HCEC 1CT (cell line): Measurements from ENCODE around the gene KCNMA1.

Experiments
- DNase-seq: peaks from one replicate; pipeline ENCODE4 v3.0.0-alpha.2; 2017

The KCNMA1 gene

DNA sequence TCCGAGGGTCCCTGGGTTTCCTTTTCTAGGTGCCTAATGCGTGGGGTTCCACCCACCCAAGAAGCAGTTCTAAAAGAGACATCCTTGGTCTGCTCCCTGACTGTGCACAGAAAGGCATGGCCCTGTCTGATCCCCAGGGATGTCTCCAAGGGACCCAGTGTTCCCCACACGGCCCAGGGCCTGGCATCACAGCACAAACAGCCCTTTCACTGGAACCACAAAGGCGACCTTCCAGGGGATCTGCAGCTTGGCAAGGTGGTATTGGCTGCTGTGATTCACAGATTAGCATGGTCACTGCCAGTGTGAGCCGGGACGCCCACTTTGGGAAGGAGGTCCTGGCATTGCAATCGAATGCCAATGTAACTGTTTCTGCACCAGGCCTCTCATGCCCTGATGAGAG is 6.4 kb downstream of the KCNMA1 start:
- no peak for DNase-seq

DNA sequence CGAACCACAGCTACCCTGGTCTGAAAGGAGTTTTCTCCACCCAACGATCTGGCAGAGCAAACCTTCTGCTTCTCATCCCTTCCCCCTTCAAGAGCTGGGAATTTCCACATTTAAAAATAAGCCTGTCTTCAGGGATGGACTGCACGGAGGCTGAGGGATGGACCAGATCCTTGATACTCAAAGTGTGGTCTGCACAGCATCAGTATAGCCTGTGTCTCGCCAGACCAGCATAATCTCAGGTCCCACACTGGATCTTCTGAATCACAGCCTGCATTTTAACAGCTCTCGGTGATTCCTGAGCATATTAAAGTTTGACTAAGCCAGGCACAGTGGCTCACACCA is 7.1 kb downstream of the KCNMA1 start:
- no peak for DNase-seq

DNA sequence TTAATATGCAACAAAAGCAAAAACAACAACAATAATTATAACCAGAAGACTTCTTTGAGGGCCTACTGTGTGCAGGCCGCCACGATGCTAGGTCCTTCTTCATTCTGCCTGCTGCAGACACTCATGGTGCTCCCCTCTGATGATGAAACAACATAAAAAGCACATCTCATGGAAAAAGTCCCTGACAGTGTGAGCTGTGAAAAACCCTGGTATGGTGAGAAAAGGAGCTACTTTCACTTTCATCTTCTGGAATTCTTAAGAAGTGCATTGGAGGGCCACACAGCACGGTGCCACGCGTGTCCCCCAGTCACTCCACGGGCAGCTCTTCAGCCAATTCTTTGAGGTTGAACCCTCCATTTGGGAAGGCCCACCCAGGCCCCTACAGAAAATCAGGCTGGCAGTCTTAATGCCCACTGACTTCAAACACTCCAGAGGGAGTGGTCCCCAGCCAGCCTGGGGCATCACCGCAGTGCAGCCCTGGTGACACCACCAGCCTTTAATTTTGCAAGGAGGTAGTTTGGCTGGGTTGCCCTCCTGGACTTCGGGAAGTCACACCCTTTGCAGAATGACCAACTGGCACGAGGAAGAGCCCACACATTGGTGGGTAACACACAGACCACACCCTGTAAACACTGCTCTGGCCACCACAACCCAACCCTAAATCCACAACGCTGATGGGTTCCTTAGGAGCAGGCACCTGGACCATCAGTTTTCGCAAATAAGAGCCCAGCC is 7.7 kb downstream of the KCNMA1 start:
- no peak for DNase-seq

DNA sequence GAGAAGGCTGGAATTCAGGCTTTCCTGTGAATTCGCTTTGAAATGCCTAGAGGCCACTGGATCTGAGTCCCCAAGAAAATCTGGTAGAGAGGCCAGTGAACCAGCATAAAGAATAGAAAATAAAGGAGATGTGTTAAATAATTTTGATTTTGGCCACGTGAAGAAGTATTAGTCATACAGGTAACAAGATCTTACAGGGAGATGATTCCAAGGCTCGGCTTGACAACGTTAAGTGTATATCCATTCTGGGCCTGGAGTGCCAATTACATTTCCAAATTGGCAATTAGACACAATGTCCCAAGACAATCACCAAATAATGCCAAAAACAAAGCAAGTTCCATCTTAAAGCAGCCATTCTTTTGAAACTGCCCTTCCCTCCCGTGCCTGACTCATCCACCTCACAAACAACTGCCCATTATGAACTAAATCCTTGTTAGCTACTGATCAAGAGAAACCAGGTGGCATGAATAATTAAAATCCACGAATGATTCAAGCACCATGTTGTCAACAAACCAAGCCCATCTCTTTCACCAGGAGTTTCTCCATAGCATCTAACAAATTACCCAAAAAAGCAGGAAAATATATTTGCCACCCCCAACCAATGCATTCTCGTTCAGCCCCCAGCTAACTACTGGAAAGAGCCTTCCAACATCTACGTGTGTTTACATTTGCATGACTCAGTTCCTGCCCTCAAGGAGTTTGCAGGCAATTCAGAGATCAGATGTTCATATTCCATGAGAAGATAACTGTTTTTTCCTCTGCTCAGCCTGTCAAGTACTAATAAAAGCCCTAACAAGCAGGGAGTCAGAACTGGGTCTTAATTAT is 8.5 kb downstream of the KCNMA1 start:
- peak; percentile 70 for DNase-seq

DNA sequence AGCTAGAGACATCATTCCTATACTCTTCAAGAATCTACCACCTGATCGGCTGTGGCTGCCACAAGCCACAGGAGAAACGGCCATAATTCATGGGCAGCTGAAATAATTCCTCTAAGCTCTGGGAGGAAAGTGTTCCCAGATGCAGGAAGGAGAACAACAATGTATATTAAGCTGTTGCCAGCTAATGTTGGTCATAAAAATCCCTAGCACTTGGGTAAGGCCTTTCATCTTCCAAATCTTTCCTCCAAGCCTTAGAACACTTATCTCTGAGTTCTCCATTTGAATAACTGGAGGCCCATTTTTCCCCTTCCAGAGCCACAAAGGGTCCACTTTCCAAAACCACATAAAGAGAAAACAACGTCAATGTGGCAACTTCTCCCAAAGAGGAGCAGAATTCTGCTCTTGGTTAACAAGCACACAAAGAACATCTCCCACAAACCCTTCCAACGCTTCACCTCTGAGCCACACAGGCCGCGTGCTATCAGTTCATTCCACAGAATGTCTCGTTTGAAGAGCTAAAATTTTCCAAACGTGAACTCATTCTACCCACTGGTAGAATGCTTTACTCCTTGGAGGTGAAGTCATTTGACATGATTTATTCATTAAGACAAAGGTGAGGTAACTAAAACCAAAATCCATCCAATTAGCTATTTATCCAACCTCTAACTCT is 11.2 kb downstream of the KCNMA1 start:
- DNase-seq: peak; percentile 28

DNA sequence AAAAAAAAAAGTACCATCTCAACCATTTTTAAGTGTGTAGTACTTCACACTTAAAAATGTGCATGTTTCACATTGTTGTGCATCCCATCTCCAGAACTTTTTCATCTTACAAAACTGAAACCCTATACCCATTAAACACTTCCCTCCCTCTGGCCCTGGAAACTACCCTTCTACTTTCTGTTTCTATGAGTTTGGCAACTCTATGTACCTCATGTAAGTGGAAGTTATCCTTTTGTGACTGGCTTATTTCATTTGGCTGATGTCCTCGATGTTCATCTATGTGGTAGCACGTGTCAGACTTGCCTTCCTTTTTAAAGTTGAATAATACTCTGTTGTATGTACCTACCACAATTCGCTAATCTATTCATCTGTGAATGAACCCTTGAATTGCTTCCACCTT is 12.2 kb downstream of the KCNMA1 start:
- DNase-seq: no peak

DNA sequence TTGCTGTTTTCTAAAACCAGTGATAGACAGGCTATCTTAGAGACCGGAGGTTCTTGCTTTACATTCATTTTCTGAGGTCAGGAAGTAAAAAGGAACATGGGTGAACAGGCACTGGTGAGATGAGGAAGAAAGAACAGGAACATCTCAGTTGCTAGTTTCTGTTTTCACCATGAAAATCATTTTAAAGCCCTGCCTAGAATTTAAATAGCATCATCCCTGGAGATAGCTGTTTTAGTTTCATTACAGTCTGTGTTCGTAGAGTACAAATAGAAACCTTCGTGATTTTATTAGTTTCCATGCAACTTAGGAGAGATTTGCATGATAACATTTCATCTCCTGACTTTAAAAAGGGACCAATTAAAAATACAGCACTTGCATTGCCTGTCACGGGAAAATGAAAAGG is 14.7 kb downstream of the KCNMA1 start:
- no peak for DNase-seq

DNA sequence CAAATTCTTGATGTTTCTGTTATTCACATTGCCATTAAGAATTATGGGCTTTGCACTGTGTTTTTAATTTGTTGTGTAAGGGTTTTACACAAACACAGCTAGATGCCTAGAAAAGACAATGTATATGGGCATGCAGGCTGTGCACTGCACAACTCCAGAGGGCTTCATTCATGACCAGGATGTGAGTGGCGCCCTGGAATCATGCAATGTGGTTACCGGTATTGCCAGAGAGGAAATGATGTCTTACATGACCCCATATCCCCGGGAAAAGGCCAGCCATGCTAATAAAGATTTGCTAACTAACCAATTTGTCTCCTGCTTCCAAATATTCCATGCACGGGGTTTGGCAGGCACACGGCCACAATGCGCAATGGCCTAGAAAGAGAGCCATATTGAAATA is 16.9 kb downstream of the KCNMA1 start:
- peak; percentile 33 for DNase-seq

DNA sequence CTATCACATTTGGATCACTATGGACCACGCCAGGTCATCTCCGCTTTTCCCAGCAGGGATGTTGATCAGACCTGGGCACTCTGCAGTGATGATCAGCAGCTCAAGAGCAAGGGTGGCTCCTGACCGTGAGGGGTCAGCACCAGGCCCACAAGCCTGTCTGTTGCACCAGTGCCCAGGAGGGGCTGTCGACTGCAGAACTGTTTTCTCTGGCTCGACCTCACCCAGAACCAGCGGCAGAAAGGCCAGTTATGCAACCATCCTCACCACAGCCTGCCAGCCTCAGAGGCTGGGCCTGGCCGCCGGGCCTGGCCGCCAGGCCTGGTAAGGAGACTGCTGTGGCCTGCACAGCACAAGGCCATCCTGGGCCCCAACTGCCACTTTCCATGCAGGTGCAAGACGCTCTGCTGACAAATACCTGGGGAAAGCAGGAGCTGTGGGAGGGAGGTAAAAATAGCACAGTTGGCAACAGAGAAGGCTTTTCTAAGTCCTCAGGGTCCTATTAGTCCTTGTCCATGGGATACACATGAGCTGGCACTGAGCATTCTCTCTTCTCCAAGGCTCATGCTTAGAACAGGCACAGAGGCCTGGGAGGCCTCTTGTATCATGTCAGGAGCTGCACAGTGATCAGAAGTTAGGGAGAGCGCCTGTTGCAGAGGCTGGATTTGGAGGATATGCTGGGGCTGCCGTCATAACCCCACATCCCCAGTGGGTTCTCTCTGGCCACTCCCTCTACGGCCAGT is 17.5 kb downstream of the KCNMA1 start:
- DNase-seq: no peak

DNA sequence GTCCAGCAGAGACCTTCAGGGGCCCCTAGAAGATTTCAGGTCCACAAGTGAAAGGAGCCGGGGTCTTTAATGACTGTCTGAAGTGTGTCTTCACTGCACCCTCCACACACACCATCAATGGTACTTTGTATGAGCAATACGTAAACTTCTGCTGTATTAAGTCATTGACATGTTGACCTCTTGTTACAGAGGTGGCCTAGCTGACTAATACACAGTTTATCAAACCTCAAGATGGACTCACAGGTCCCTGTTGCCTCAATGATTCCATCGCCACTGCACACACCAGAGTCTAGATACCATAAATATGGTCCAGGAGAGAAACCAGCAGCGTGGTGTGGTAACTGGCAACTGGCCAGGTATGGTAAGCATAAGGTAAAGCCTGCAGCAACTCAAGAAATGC is 19.5 kb downstream of the KCNMA1 start:
- peak; percentile 27 for DNase-seq

DNA sequence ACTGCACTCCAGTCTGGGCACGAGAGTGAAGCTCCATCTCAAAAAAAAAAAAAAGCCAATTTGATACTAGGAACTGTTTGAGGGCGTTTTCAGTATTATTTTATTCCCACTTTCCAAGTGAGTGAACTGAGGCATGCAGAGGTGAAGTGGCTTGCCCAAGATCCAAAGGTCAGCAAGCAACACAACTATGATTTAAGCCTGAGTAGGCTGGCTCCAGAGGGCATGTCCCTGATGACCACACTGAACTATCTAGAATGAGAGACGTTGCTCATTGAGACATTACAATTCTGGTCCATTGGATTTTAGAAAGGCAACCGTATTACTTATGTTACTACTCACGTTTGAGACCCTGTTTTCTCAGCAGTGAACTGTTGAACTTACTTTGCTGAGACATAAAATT is 20.8 kb downstream of the KCNMA1 start:
- DNase-seq: no peak

DNA sequence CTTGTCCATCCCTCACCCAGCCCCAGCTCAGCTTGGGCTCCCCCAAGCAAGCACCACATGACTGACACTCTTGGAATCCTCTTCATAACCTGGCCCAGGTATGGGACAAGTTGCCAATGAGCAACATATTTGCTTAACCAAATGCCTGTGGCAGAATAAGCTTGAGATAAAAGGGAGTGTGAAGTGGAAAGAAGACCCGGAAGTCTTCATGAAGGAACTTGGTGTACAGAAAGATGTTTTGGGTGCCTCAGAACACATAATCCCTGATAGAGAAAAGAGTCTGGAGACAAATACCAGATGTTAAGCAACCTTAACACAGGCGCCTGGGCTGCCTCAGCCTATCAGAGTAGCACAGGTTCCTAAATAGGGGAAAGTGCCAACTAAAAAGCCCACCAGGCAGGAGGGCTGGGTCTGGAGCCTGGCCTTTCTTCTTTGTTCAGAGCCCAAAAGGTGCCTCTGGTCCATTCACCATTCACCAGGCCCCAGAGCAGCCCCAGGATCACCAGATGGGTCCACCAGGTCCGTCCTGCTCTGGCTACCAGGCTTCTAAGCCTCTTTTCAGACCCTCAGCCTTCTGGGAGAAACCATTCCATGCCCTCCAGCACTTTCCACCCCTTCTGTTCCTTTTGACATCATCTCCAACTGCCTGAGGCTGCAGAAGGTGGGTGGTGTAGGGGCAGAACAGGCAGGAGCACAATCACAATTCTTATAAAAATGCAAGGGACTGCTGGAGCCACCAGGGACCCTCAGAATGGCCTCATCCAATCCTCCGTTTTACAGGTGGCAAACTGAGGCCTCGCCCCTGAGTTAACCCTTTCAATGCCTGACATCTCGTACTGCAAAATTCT is 22.6 kb downstream of the KCNMA1 start:
- DNase-seq: no peak

DNA sequence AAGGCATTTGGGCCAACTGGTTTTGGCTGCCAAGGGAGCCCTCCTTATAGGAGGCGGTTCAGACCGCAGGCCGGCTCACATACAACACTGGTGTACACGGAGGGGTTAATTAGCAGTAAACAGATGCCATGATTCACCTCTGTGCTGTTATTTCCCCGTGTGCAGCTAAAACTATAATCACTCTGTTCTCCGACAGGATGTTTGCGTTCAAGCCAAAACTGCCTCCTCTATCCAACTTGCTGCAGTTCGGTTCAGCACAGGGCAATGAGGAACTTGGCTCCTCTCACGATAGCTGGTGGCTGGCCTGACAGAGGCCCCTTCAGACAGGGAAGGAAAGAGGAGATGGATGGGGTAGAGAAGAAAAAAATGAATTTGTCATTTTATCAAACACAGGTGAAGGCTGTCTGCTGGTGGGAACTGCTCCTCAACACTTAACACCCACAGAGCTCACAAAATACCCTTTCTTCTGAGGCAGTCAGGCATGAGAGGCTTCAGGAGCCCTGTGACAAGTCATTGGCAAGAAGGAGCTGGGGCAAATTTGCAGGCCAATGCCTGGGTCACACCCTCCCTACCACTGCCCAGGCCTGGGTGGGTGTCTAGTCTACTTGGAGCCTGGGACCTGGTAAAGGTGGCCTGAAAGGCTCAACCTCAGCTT is 24.0 kb downstream of the KCNMA1 start:
- no peak for DNase-seq

DNA sequence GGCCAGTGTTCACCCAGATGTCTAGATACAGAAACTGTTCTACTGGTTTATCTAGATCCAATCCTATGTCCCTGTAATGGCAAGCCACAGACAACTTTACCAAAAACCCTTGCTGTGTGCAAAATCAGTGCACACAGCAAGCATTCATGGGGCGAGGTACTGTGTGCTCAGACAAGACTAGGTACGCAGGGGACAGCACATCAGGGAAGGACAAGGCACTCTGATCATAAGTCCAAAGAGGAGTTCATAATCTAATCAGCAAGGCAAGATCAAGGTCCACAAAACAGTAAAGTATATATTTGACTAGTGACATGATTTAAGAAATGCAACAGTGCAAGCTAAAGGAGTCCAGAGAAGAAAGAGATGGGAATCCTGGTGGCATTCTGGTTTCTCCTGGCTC is 25.9 kb downstream of the KCNMA1 start:
- DNase-seq: no peak

DNA sequence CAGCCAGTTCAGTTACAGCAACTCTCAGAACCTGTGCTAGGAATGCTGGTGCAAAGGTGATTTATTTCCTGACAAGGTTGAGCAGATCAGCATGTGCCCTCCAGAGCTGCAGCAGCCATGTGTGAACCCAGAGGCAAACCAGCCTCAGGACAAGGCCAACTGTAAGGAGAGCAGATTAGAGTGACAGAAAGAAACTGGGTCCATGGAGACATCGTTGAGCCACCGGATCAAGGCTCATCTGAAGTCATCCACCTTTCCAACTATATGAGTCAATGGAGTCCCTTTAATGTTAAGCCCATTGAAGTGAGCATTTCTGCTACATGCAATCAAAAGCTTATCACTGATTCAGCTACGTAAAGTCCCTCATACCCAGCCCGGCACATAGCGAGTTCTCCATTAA is 26.4 kb downstream of the KCNMA1 start:
- DNase-seq: no peak

DNA sequence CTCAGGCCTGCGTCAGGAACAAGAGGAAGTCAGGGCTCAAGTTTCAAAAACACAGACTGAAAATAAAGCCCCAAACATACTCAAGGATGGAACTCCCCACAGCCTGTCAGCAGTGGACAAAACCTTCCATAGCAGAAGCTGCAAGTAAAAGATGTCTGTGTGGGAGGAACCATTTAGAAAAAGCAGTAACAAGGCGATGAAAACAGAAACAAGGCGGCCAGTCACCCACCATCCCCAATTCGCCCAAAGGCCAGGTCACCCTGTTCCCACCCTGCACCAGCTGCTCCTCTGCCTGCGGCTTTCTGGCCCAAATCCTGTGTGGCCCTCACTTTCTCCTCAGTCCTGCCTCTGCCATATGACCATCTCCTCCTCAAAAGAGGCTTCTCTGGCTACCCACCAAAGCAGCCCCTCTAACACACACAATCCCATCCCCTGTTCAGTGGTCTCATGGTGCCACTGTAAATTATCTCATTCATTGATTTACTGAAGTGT is 27.8 kb downstream of the KCNMA1 start:
- peak; percentile 40 for DNase-seq

DNA sequence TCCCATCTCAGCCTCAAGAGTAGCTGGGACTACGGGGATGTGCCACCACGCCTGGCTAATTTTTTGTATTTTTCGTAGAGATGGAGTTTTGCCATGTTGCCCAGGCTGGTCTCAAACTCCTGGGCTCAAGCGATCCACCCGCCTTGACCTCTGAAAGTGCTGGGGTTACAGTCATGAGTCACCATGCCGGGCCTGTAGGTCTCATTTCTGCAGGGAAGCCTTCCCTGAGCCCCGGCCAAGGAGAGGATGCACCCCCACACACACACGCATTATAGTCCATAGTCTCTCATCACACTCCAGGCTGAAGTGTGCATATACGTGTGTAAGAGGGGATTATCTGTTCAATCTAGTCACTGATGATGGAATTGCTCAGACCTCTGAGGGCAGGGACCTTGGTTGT is 29.3 kb downstream of the KCNMA1 start:
- peak; percentile 22 for DNase-seq

DNA sequence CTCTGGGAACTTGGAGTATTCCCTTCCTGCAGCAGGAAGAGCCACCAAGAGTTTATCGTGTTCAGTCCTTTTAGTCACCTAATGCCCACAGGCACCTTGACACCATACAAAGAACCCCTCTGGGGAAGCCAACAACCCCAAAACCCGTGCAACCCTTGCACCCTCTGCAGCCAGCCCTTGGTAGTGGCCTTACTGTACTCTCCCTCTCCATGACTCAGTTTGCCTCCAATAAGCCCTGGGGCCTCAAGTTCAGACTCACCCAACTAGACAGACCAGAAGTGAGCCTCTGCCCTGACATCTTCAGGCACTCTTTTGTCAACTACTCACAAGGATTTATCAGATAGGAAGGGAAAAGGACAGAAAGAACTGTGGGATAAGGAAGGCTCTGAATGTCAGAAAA is 30.9 kb downstream of the KCNMA1 start:
- no peak for DNase-seq

DNA sequence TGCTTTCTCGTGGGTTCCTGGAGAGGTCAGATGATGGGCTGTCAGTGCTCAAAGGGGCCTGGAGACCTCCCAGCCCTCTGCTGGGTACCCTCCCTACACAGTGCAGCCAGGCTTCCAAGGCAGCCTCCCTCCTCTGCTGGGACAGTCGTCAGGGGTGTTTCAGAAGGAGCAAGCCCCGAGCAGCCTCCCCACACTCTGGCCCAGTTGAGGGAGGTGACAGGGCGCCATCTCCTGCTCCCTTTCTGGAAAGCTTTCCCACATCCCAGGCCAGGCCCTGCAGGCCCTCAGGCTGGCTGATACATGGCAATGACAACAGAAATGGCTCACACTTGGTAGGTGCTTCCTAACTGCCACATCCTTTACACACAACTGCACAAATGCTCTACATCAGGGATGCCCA is 32.1 kb downstream of the KCNMA1 start:
- DNase-seq: peak; percentile 34

DNA sequence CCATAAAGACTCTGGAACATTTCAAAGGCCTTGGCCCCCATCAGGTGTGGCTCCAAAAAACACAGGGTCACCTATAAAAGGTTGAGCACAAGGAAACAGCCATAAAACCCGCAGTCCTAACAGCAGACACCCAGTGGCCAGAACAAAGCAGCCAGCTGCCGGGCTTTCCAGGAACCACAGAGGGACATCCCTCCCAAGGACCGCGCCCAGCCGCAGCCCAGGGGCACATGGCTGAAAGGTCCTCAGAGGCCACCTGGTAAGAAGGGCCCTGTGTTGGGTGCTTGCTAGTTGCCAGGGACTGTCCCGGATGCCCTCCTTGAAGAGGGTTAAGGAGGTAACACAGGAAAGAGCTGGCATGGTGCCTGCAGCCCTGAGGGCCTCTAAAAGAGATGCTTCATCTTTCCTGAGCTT is 32.7 kb downstream of the KCNMA1 start:
- DNase-seq: no peak

DNA sequence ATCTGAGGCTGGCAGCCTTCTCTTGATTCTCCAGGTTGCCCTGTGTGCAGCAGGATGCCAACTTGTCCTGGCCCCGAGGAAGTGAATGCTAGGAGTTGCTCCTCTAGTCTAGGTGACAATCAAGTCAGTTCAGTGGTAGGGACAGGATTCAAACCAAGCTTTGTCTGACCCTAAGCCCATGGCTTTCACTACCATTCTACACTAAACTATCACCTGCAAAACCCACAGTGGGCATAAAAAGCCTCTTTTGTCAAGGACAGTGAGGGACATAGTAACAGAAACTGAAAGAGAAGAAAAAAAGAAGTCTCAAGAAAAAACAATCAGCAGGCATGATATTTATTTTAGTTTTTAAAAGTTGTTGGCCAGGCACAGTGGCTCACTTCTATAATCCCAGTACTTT is 33.5 kb downstream of the KCNMA1 start:
- no peak for DNase-seq

DNA sequence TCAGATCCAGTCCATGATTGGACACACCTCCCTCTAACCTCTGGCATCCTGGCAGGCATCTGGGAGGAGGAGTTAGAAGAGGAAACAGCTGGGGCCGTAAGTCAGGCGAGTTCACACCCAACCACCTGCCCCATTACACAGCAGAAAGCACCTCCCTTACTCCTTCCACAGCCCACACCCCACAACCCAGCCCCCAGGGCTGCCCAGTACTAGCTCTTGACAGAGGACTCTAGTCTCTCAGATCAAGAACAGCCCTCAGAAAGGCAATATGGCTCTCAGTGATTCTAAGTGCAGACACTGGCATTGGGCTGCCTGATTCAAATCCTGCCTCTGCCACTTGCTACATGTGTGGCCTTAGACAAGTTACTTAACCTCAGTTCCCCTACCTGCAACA is 34.1 kb downstream of the KCNMA1 start:
- peak; percentile 50 for DNase-seq
